ENCODE results near the gene MBNL1.
"Not testable (repeated sequence)": the region's sequence is repeated elsewhere in the genome, so short reads cannot be mapped to it uniquely, and the experiment has no call there.

Gene MBNL1

GRCh38 chr3:152402695-152403451, 134.1 kb downstream of the MBNL1 start:
- DNase-seq (ENCODE audit: low read depth in 2 of 2) = no peak

GRCh38 chr3:152403632-152404066, 134.9 kb downstream of the MBNL1 start:
- no peak for DNase-seq (ENCODE audit: low read depth in 2 of 2)

GRCh38 chr3:152404976-152405375, 136.2 kb downstream of the MBNL1 start:
- no peak for DNase-seq (ENCODE audit: low read depth in 2 of 2)

- DNase-seq (ENCODE audit: low read depth in 2 of 2) = no peak
Observed at GRCh38 chr3:152405915-152406802, 137.4 kb downstream of the MBNL1 start.

- DNase-seq (ENCODE audit: low read depth in 2 of 2) = no peak
Observed at GRCh38 chr3:152413240-152413639, 144.5 kb downstream of the MBNL1 start.

- no peak for DNase-seq (ENCODE audit: low read depth in 2 of 2)
Observed at GRCh38 chr3:152416808-152417580, 148.3 kb downstream of the MBNL1 start.

GRCh38 chr3:152419748-152420147, 151.0 kb downstream of the MBNL1 start:
- no peak for DNase-seq (ENCODE audit: low read depth in 2 of 2)

GRCh38 chr3:152421162-152421561, 152.4 kb downstream of the MBNL1 start:
- DNase-seq (ENCODE audit: low read depth in 2 of 2) = no peak

- DNase-seq (ENCODE audit: low read depth in 2 of 2) = no peak
Observed at GRCh38 chr3:152426393-152426792, 157.7 kb downstream of the MBNL1 start.

- DNase-seq (ENCODE audit: low read depth in 2 of 2) = no peak
Observed at GRCh38 chr3:152428577-152428976, 159.8 kb downstream of the MBNL1 start.

GRCh38 chr3:152430223-152431002, 161.7 kb downstream of the MBNL1 start:
- no peak for DNase-seq (ENCODE audit: low read depth in 2 of 2)

GRCh38 chr3:152434142-152434541, 165.4 kb downstream of the MBNL1 start:
- DNase-seq (ENCODE audit: low read depth in 2 of 2) = no peak

GRCh38 chr3:152435210-152435609, 166.5 kb downstream of the MBNL1 start:
- not testable (repeated sequence) for DNase-seq (ENCODE audit: low read depth in 2 of 2)

- DNase-seq (ENCODE audit: low read depth in 2 of 2) = no peak
Observed at GRCh38 chr3:152436707-152437590, 168.2 kb downstream of the MBNL1 start.

- DNase-seq (ENCODE audit: low read depth in 2 of 2) = no peak
Observed at GRCh38 chr3:152438181-152438580, 169.5 kb downstream of the MBNL1 start.

GRCh38 chr3:152438706-152439105, 170.0 kb downstream of the MBNL1 start:
- no peak for DNase-seq (ENCODE audit: low read depth in 2 of 2)

- DNase-seq (ENCODE audit: low read depth in 2 of 2) = not testable (repeated sequence)
Observed at GRCh38 chr3:152440243-152440642, 171.5 kb downstream of the MBNL1 start.

GRCh38 chr3:152443212-152444023, 174.7 kb downstream of the MBNL1 start:
- DNase-seq (ENCODE audit: low read depth in 2 of 2) = no peak

- DNase-seq (ENCODE audit: low read depth in 2 of 2) = no peak
Observed at GRCh38 chr3:152444029-152444641, 175.4 kb downstream of the MBNL1 start.

All from stimulated activated CD4-positive, alpha-beta T cell treated with anti-CD3 and anti-CD28 coated beads, Interleukin-4, amount 100 ng/mL, for 48 hours (primary cell).